ENCODE measurements around the gene DUSP3. TPM values are rescaled to one million over a fixed set of nuclear protein-coding genes. Genes with fewer than 3 reads are reported as not detected.

The DUSP3 gene
- polyA plus RNA-seq = 10 to 100 TPM; 31.1 to 88.6 (median 72.2) TPM
- long read RNA-seq, donor 1 = 0 reads
- long read RNA-seq, donor 2, full-length matches to known transcripts = 16 of 16 reads
- long read RNA-seq, donor 2, partial matches to known transcripts = 0 of 16 reads
- long read RNA-seq, donor 2, other reads (novel, unspliced or antisense) = 0 of 16 reads
- long read RNA-seq, donor 3, full-length matches to known transcripts = 24 of 24 reads
- long read RNA-seq, donor 3, partial matches to known transcripts = 0 of 24 reads
- long read RNA-seq, donor 3, other reads (novel, unspliced or antisense) = 0 of 24 reads
- long read RNA-seq, donor 4, full-length matches to known transcripts = 2 of 2 reads
- long read RNA-seq, donor 4, partial matches to known transcripts = 0 of 2 reads
- long read RNA-seq, donor 4, other reads (novel, unspliced or antisense) = 0 of 2 reads
- long read RNA-seq, donor 5, full-length matches to known transcripts = 9 of 9 reads
- long read RNA-seq, donor 5, partial matches to known transcripts = 0 of 9 reads
- long read RNA-seq, donor 5, other reads (novel, unspliced or antisense) = 0 of 9 reads
- long read RNA-seq, donor 6, full-length matches to known transcripts = 22 of 22 reads
- long read RNA-seq, donor 6, partial matches to known transcripts = 0 of 22 reads
- long read RNA-seq, donor 6, other reads (novel, unspliced or antisense) = 0 of 22 reads
- long read RNA-seq, donor 7, full-length matches to known transcripts = 75 of 86 reads
- long read RNA-seq, donor 7, partial matches to known transcripts = 11 of 86 reads
- long read RNA-seq, donor 7, other reads (novel, unspliced or antisense) = 0 of 86 reads
- long read RNA-seq, donor 8 = 0 reads
- long read RNA-seq, donor 9, full-length matches to known transcripts = 11 of 11 reads
- long read RNA-seq, donor 9, partial matches to known transcripts = 0 of 11 reads
- long read RNA-seq, donor 9, other reads (novel, unspliced or antisense) = 0 of 11 reads
- long read RNA-seq, donor 10, full-length matches to known transcripts = 30 of 35 reads
- long read RNA-seq, donor 10, partial matches to known transcripts = 5 of 35 reads
- long read RNA-seq, donor 10, other reads (novel, unspliced or antisense) = 0 of 35 reads

- DNase-seq (peak; percentile 93 to 97), FAIRE-seq (no peak)
- peaks cover 3 to 15% (median 4%) of the 10 kb centered on the region in 3 donors for H3K4me1 ChIP-seq (ENCODE audit: control insufficient read depth in 3 of 3, insufficient read depth in 2 of 3, low read depth in 1 of 3, low read length in 2 of 3)
- peak within 1 kb of the TSS; percentile 96 to 98 (median 98) for H3K27ac ChIP-seq (ENCODE audit: low read depth in 1 of 3, low read length in 2 of 3)
- peak within 1 kb of the TSS; percentile 84 to 92 (median 87) for H3K4me3 ChIP-seq (ENCODE audit: low read depth in 1 of 3, low read length in 3 of 3)
- peaks cover 0 to 38% (median 2%) of the 10 kb centered on the region in 3 donors for H3K36me3 ChIP-seq (ENCODE audit: control insufficient read depth in 3 of 3, insufficient read depth in 2 of 3, low read depth in 1 of 3, low read length in 3 of 3)
- no peaks in the 10 kb centered on the region for H3K9me3 ChIP-seq (ENCODE audit: control insufficient read depth in 2 of 2, insufficient read depth in 1 of 2, low read depth in 1 of 2, low read length in 1 of 2)
- WGBS, 3 donors = 0 to 1% (median 0%) methylated on average over 70 to 100 of the region's 100 CpGs
- peaks cover 0 to 22% (median 4%) of the 10 kb centered on the region in 3 donors for H3K27me3 ChIP-seq (ENCODE audit: control insufficient read depth in 3 of 3, insufficient read depth in 3 of 3, low read length in 3 of 3)
Measured at GRCh38 chr17:43778337-43779144, at the start of gene DUSP3. DUSP3 (minus strand) TSS chr17:43778977; CDS start chr17:43778924, 53 bp downstream.

DNA sequence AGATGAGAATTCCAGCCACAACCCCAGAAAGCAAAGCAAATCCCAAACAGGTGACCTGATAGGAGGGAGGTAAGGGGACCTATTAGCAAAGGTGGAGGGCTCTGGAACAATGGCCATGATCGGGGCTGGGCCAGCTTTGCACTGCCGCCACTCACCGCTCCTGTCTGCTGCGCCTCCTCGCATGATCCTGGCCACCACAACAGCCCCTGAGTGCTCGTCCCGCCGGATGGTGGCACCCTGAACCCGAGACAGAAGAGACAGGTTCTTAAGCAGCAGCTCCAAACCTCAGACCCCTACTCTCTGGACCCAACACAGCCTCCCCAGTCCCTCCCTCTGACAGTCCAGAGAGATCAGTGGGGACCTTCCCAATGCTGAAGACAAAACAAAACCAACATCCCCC is 48.8 kb upstream of the DUSP3 start:
- H3K27ac ChIP-seq (ENCODE audit: low read depth in 1 of 3, low read length in 2 of 3) = no peak overlapping the region
- WGBS, 3 donors = 92 to 94% (median 92%) methylated on average over 9 of the region's 9 CpGs
- peaks cover 4 to 7% (median 4%) of the 10 kb centered on the region in 3 donors for H3K4me1 ChIP-seq (ENCODE audit: control insufficient read depth in 3 of 3, insufficient read depth in 2 of 3, low read depth in 1 of 3, low read length in 2 of 3)
- FAIRE-seq (no peak), DNase-seq (no peak)
- H3K27me3 ChIP-seq (ENCODE audit: control insufficient read depth in 3 of 3, insufficient read depth in 3 of 3, low read length in 3 of 3) = peaks cover 0 to 4% (median 0%) of the 10 kb centered on the region in 3 donors
- peaks cover 0 to 15% (median 0%) of the 10 kb centered on the region in 3 donors for H3K36me3 ChIP-seq (ENCODE audit: control insufficient read depth in 3 of 3, insufficient read depth in 2 of 3, low read depth in 1 of 3, low read length in 3 of 3)
- H3K9me3 ChIP-seq (ENCODE audit: control insufficient read depth in 2 of 2, insufficient read depth in 1 of 2, low read depth in 1 of 2, low read length in 1 of 2) = no peaks in the 10 kb centered on the region
- H3K4me3 ChIP-seq (ENCODE audit: low read depth in 1 of 3, low read length in 3 of 3) = no peak overlapping the region

GRCh38 chr17:43826206-43826605 is 47.4 kb upstream of the DUSP3 start:
- H3K36me3 ChIP-seq (ENCODE audit: control insufficient read depth in 3 of 3, insufficient read depth in 2 of 3, low read depth in 1 of 3, low read length in 3 of 3) = peaks cover 0 to 15% (median 0%) of the 10 kb centered on the region in 3 donors
- FAIRE-seq = no peak

DNA sequence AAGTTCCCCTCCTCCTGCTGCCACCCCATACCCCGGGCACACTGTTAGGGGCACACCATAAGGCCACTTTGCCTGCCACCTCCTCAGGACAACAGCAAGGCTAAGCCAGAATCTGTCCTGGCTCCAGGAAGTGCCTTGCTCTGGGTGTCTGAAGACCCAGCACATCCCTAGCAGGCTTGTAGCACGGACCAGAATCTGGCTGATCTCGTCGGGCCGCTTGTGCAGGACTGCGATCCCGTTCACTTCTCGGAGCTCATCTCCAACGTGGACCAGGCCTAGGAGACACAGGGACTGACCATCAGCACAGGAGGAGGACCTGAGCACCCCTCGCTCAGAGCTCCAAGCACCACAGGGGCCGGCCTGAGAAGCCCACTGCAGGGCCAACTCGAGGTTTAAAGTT is 46.8 kb upstream of the DUSP3 start:
- H3K4me3 ChIP-seq (ENCODE audit: low read depth in 1 of 3, low read length in 3 of 3) = no peak overlapping the region
- no peak for FAIRE-seq
- H3K36me3 ChIP-seq (ENCODE audit: control insufficient read depth in 3 of 3, insufficient read depth in 2 of 3, low read depth in 1 of 3, low read length in 3 of 3) = peaks cover 0 to 11% (median 0%) of the 10 kb centered on the region in 3 donors
- H3K27ac ChIP-seq (ENCODE audit: low read depth in 1 of 3, low read length in 2 of 3) = no peak overlapping the region
- no peaks in the 10 kb centered on the region for H3K27me3 ChIP-seq (ENCODE audit: control insufficient read depth in 3 of 3, insufficient read depth in 3 of 3, low read length in 3 of 3)
- DNase-seq = no peak
- no peaks in the 10 kb centered on the region for H3K9me3 ChIP-seq (ENCODE audit: control insufficient read depth in 2 of 2, insufficient read depth in 1 of 2, low read depth in 1 of 2, low read length in 1 of 2)
- WGBS, 3 donors = 92 to 96% (median 94%) methylated on average over 12 of the region's 12 CpGs
- H3K4me1 ChIP-seq (ENCODE audit: control insufficient read depth in 3 of 3, insufficient read depth in 2 of 3, low read depth in 1 of 3, low read length in 2 of 3) = peaks cover 0 to 4% (median 3%) of the 10 kb centered on the region in 3 donors

More at GRCh38 chr17:43826206-43826605, 47.4 kb upstream of the DUSP3 start:
- Histone ChIP-seq H3K4me1 (ENCODE audit: control insufficient read depth in 3 of 3, insufficient read depth in 2 of 3, low read depth in 1 of 3, low read length in 2 of 3) (peaks cover 0 to 4% (median 3%) of the 10 kb centered on the region in 3 donors), H3K27me3 (ENCODE audit: control insufficient read depth in 3 of 3, insufficient read depth in 3 of 3, low read length in 3 of 3) (no peaks in the 10 kb centered on the region), H3K9me3 (ENCODE audit: control insufficient read depth in 2 of 2, insufficient read depth in 1 of 2, low read depth in 1 of 2, low read length in 1 of 2) (no peaks in the 10 kb centered on the region), H3K4me3 (ENCODE audit: low read depth in 1 of 3, low read length in 3 of 3) (no peak overlapping the region), H3K27ac (ENCODE audit: low read depth in 1 of 3, low read length in 2 of 3) (no peak overlapping the region)
- WGBS, 3 donors = 94 to 95% (median 95%) methylated on average over 7 of the region's 7 CpGs
- DNase-seq = no peak

GRCh38 chr17:43823350-43824084 is 44.7 kb upstream of the DUSP3 start:
- Histone ChIP-seq H3K9me3 (ENCODE audit: control insufficient read depth in 2 of 2, insufficient read depth in 1 of 2, low read depth in 1 of 2, low read length in 1 of 2) (no peaks in the 10 kb centered on the region), H3K36me3 (ENCODE audit: control insufficient read depth in 3 of 3, insufficient read depth in 2 of 3, low read depth in 1 of 3, low read length in 3 of 3) (peaks cover 0 to 10% (median 0%) of the 10 kb centered on the region in 3 donors), H3K4me1 (ENCODE audit: control insufficient read depth in 3 of 3, insufficient read depth in 2 of 3, low read depth in 1 of 3, low read length in 2 of 3) (peaks cover 0 to 4% (median 3%) of the 10 kb centered on the region in 3 donors), H3K27me3 (ENCODE audit: control insufficient read depth in 3 of 3, insufficient read depth in 3 of 3, low read length in 3 of 3) (no peaks in the 10 kb centered on the region), H3K27ac (ENCODE audit: low read depth in 1 of 3, low read length in 2 of 3) (peak overlapping the region in 1 of 3 donors; percentile 87), H3K4me3 (ENCODE audit: low read depth in 1 of 3, low read length in 3 of 3) (no peak overlapping the region)
- 45 to 68% (median 51%) methylated on average over 10 of the region's 10 CpGs for WGBS, 3 donors
- FAIRE-seq (no peak), DNase-seq (peak in 1 of 2 donors; percentile 87)

- Histone ChIP-seq H3K4me1 (ENCODE audit: control insufficient read depth in 3 of 3, insufficient read depth in 2 of 3, low read depth in 1 of 3, low read length in 2 of 3) (peaks cover 0 to 4% (median 3%) of the 10 kb centered on the region in 3 donors), H3K27me3 (ENCODE audit: control insufficient read depth in 3 of 3, insufficient read depth in 3 of 3, low read length in 3 of 3) (no peaks in the 10 kb centered on the region), H3K9me3 (ENCODE audit: control insufficient read depth in 2 of 2, insufficient read depth in 1 of 2, low read depth in 1 of 2, low read length in 1 of 2) (no peaks in the 10 kb centered on the region), H3K4me3 (ENCODE audit: low read depth in 1 of 3, low read length in 3 of 3) (no peak overlapping the region), H3K36me3 (ENCODE audit: control insufficient read depth in 3 of 3, insufficient read depth in 2 of 3, low read depth in 1 of 3, low read length in 3 of 3) (peaks cover 0 to 10% (median 0%) of the 10 kb centered on the region in 3 donors), H3K27ac (ENCODE audit: low read depth in 1 of 3, low read length in 2 of 3) (peak overlapping the region in 1 of 3 donors; percentile 87)
- DNase-seq (peak in 1 of 2 donors; percentile 27), FAIRE-seq (no peak)
- 53 to 79% (median 57%) methylated on average over 5 of the region's 5 CpGs for WGBS, 3 donors
Measured at GRCh38 chr17:43822570-43823190, 43.9 kb upstream of the DUSP3 start.

- H3K27me3 ChIP-seq (ENCODE audit: control insufficient read depth in 3 of 3, insufficient read depth in 3 of 3, low read length in 3 of 3) = no peaks in the 10 kb centered on the region
- WGBS, 3 donors = 90 to 94% (median 91%) methylated on average over 14 of the region's 14 CpGs
- no peak overlapping the region for H3K27ac ChIP-seq (ENCODE audit: low read depth in 1 of 3, low read length in 2 of 3)
- peaks cover 0 to 20% (median 0%) of the 10 kb centered on the region in 3 donors for H3K36me3 ChIP-seq (ENCODE audit: control insufficient read depth in 3 of 3, insufficient read depth in 2 of 3, low read depth in 1 of 3, low read length in 3 of 3)
- FAIRE-seq (no peak), DNase-seq (no peak)
- H3K4me1 ChIP-seq (ENCODE audit: control insufficient read depth in 3 of 3, insufficient read depth in 2 of 3, low read depth in 1 of 3, low read length in 2 of 3) = peaks cover 3 to 9% (median 6%) of the 10 kb centered on the region in 3 donors
- no peak overlapping the region for H3K4me3 ChIP-seq (ENCODE audit: low read depth in 1 of 3, low read length in 3 of 3)
- H3K9me3 ChIP-seq (ENCODE audit: control insufficient read depth in 2 of 2, insufficient read depth in 1 of 2, low read depth in 1 of 2, low read length in 1 of 2) = no peaks in the 10 kb centered on the region
Measured at GRCh38 chr17:43820759-43821158, 42.0 kb upstream of the DUSP3 start.
